ENCODE measurements around the gene AMBP. TPM values are rescaled to one million over a fixed set of nuclear protein-coding genes. Genes with fewer than 3 reads are reported as not detected.
A peak's percentile ranks its signal among the peaks of the same experiment; 100 is the strongest.

AMBP gene
- total RNA-seq, 1 donor from 2014 or later: 1.5 TPM

GRCh38 chr9:114033397-114034103, 44.5 kb downstream of the AMBP start:
- peak; percentile 27 for DNase-seq (ENCODE audit: low read depth)

GRCh38 chr9:114031948-114032840, 45.9 kb downstream of the AMBP start:
- no peak for DNase-seq (ENCODE audit: low read depth)

GRCh38 chr9:114031037-114031630, 47.0 kb downstream of the AMBP start:
- no peak for DNase-seq (ENCODE audit: low read depth)

- DNase-seq (ENCODE audit: low read depth): no peak
Observed at GRCh38 chr9:114030364-114030763, 47.7 kb downstream of the AMBP start.

- DNase-seq (ENCODE audit: low read depth): no peak
Observed at GRCh38 chr9:114029311-114030170, 48.6 kb downstream of the AMBP start.

GRCh38 chr9:114028646-114029045, 49.5 kb downstream of the AMBP start:
- DNase-seq (ENCODE audit: low read depth): no peak

- no peak for DNase-seq (ENCODE audit: low read depth)
Observed at GRCh38 chr9:114027863-114028465, 50.1 kb downstream of the AMBP start.

GRCh38 chr9:114027159-114027862, 50.8 kb downstream of the AMBP start:
- DNase-seq (ENCODE audit: low read depth): no peak

GRCh38 chr9:114026335-114026734, 51.8 kb downstream of the AMBP start:
- DNase-seq (ENCODE audit: low read depth): no peak

- no peak for DNase-seq (ENCODE audit: low read depth)
Observed at GRCh38 chr9:114025760-114026159, 52.3 kb downstream of the AMBP start.

- no peak for DNase-seq (ENCODE audit: low read depth)
Observed at GRCh38 chr9:114025196-114025753, 52.8 kb downstream of the AMBP start.

GRCh38 chr9:114023961-114024360, 54.1 kb downstream of the AMBP start:
- DNase-seq (ENCODE audit: low read depth): no peak

- DNase-seq (ENCODE audit: low read depth): no peak
Observed at GRCh38 chr9:114021578-114021977, 56.5 kb downstream of the AMBP start.

- no peak for DNase-seq (ENCODE audit: low read depth)
Observed at GRCh38 chr9:114017741-114018715, 60.1 kb downstream of the AMBP start.

- no peak for DNase-seq (ENCODE audit: low read depth)
Observed at GRCh38 chr9:114016629-114017423, 61.3 kb downstream of the AMBP start.

- DNase-seq (ENCODE audit: low read depth): no peak
Observed at GRCh38 chr9:114016101-114016500, 62.0 kb downstream of the AMBP start.

- no peak for DNase-seq (ENCODE audit: low read depth)
Observed at GRCh38 chr9:114015607-114016006, 62.5 kb downstream of the AMBP start.

GRCh38 chr9:114014044-114014443, 64.1 kb downstream of the AMBP start:
- DNase-seq (ENCODE audit: low read depth): no peak

Measured in myocyte (in vitro differentiated cells).